ENCODE results near the gene MSX2. TPM values are rescaled to one million over a fixed set of nuclear protein-coding genes. Genes with fewer than 3 reads are reported as not detected.

MSX2 gene
- total RNA-seq = 0.89 and 1.1 TPM in 2 replicates
- long read RNA-seq = 0 reads

GRCh38 chr5:174724484-174725260 is at the start of gene MSX2:
MSX2 (plus strand) TSS chr5:174724582; CDS start chr5:174724660, 78 bp downstream.
- DNase-seq (ENCODE audit: low read depth, low spot score) = peak; percentile 78
- H3K4me1 Mint-ChIP-seq = peaks cover 25% of the 10 kb centered on the region
- no peaks in the 10 kb centered on the region for H3K36me3 Mint-ChIP-seq (ENCODE audit: low read depth)
- TF ChIP-seq CTCF (conservative IDR thresholded peaks at IDR 0.05) = peak; percentile 17
- H3K4me3 Mint-ChIP-seq = peak within 1 kb of the TSS; percentile 83
- no peaks in the 10 kb centered on the region for H3K9me3 Mint-ChIP-seq
- H3K27ac Mint-ChIP-seq (ENCODE audit: unreplicated experiment) = no peak within 1 kb of the TSS
- peaks cover 98% of the 10 kb centered on the region for H3K27me3 Mint-ChIP-seq (ENCODE audit: low read depth)

GRCh38 chr5:174675110-174675509 is 49.3 kb upstream of the MSX2 start:
- Mint-ChIP-seq H3K4me1 (no peaks in the 10 kb centered on the region), H3K36me3 (ENCODE audit: low read depth) (no peaks in the 10 kb centered on the region), H3K9me3 (no peaks in the 10 kb centered on the region), H3K27me3 (ENCODE audit: low read depth) (peaks cover 9% of the 10 kb centered on the region), H3K27ac (ENCODE audit: unreplicated experiment) (no peak overlapping the region), H3K4me3 (no peak overlapping the region)
- TF ChIP-seq CTCF (conservative IDR thresholded peaks at IDR 0.05) = no peak
- no peak for DNase-seq (ENCODE audit: low read depth, low spot score)

- Mint-ChIP-seq H3K4me1 (no peaks in the 10 kb centered on the region), H3K27me3 (ENCODE audit: low read depth) (peaks cover 9% of the 10 kb centered on the region), H3K9me3 (no peaks in the 10 kb centered on the region), H3K4me3 (no peak overlapping the region), H3K27ac (ENCODE audit: unreplicated experiment) (no peak overlapping the region), H3K36me3 (ENCODE audit: low read depth) (no peaks in the 10 kb centered on the region)
- TF ChIP-seq CTCF (conservative IDR thresholded peaks at IDR 0.05) = no peak
- DNase-seq (ENCODE audit: low read depth, low spot score) = no peak
Observed at GRCh38 chr5:174675916-174676315, 48.5 kb upstream of the MSX2 start.

GRCh38 chr5:174678107-174678506 is 46.3 kb upstream of the MSX2 start:
- no peak overlapping the region for H3K4me3 Mint-ChIP-seq
- DNase-seq (ENCODE audit: low read depth, low spot score) = no peak
- no peaks in the 10 kb centered on the region for H3K36me3 Mint-ChIP-seq (ENCODE audit: low read depth)
- H3K9me3 Mint-ChIP-seq = no peaks in the 10 kb centered on the region
- peaks cover 9% of the 10 kb centered on the region for H3K27me3 Mint-ChIP-seq (ENCODE audit: low read depth)
- H3K4me1 Mint-ChIP-seq = no peaks in the 10 kb centered on the region
- no peak overlapping the region for H3K27ac Mint-ChIP-seq (ENCODE audit: unreplicated experiment)
- no peak for TF ChIP-seq CTCF (conservative IDR thresholded peaks at IDR 0.05)

- Mint-ChIP-seq H3K27me3 (ENCODE audit: low read depth) (peaks cover 21% of the 10 kb centered on the region), H3K9me3 (no peaks in the 10 kb centered on the region), H3K27ac (ENCODE audit: unreplicated experiment) (no peak overlapping the region), H3K4me1 (no peaks in the 10 kb centered on the region), H3K4me3 (no peak overlapping the region), H3K36me3 (ENCODE audit: low read depth) (no peaks in the 10 kb centered on the region)
- DNase-seq (ENCODE audit: low read depth, low spot score) = no peak
- no peak for TF ChIP-seq CTCF (conservative IDR thresholded peaks at IDR 0.05)
Observed at GRCh38 chr5:174680901-174681565, 43.3 kb upstream of the MSX2 start.
